Measurements from ENCODE around the gene NCBP1.

DNA sequence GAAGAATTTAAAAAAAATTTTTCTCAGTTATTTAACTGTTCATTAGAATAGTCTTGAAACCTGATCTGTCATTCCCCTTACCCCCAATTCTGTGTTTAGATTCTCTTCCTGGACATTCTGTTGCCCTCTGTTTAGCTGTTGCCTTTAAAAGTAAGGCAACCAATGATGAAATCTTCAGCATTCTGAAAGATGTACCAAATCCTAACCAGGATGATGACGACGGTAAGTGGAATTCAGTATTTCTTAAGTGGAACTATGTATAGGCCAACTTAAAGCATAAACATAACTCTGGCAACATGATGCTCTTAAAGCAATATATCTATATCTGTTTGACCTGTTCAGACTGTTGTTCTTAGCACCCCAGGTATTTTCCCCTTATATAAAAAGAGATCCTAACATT lies 27.2 kb downstream of the NCBP1 start:
- no peak for TF ChIP-seq POLR2AphosphoS5 (IDR thresholded peaks at IDR 0.05; ENCODE audit: low read depth)
- TF ChIP-seq, protein P1, sequence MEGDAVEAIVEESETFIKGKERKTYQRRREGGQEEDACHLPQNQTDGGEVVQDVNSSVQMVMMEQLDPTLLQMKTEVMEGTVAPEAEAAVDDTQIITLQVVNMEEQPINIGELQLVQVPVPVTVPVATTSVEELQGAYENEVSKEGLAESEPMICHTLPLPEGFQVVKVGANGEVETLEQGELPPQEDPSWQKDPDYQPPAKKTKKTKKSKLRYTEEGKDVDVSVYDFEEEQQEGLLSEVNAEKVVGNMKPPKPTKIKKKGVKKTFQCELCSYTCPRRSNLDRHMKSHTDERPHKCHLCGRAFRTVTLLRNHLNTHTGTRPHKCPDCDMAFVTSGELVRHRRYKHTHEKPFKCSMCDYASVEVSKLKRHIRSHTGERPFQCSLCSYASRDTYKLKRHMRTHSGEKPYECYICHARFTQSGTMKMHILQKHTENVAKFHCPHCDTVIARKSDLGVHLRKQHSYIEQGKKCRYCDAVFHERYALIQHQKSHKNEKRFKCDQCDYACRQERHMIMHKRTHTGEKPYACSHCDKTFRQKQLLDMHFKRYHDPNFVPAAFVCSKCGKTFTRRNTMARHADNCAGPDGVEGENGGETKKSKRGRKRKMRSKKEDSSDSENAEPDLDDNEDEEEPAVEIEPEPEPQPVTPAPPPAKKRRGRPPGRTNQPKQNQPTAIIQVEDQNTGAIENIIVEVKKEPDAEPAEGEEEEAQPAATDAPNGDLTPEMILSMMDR (IDR thresholded peaks at IDR 0.05; ENCODE audit: insufficient read depth, low read length): no peak
- TF ChIP-seq, protein P2, sequence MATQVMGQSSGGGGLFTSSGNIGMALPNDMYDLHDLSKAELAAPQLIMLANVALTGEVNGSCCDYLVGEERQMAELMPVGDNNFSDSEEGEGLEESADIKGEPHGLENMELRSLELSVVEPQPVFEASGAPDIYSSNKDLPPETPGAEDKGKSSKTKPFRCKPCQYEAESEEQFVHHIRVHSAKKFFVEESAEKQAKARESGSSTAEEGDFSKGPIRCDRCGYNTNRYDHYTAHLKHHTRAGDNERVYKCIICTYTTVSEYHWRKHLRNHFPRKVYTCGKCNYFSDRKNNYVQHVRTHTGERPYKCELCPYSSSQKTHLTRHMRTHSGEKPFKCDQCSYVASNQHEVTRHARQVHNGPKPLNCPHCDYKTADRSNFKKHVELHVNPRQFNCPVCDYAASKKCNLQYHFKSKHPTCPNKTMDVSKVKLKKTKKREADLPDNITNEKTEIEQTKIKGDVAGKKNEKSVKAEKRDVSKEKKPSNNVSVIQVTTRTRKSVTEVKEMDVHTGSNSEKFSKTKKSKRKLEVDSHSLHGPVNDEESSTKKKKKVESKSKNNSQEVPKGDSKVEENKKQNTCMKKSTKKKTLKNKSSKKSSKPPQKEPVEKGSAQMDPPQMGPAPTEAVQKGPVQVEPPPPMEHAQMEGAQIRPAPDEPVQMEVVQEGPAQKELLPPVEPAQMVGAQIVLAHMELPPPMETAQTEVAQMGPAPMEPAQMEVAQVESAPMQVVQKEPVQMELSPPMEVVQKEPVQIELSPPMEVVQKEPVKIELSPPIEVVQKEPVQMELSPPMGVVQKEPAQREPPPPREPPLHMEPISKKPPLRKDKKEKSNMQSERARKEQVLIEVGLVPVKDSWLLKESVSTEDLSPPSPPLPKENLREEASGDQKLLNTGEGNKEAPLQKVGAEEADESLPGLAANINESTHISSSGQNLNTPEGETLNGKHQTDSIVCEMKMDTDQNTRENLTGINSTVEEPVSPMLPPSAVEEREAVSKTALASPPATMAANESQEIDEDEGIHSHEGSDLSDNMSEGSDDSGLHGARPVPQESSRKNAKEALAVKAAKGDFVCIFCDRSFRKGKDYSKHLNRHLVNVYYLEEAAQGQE (IDR thresholded peaks at IDR 0.05; ENCODE audit: insufficient replicate concordance, low read depth): no peak
